Kidney epithelial cell (primary cell): ENCODE data around the gene LGSN. TPM values are rescaled to one million over a fixed set of nuclear protein-coding genes. Genes with fewer than 3 reads are reported as not detected.
"Not testable (repeated sequence)": the region's sequence is repeated elsewhere in the genome, so short reads cannot be mapped to it uniquely, and the experiment has no call there.

Experiments used
- DNase-seq: peaks from one replicate; pipeline ENCODE4 v3.0.0-alpha.2; 2010; ENCODE audit warnings: low read depth
- H3K27me3 ChIP-seq: 2 replicates; pipeline ENCODE4 v1.6.0; 2011; ENCODE audit warnings: low read length; ENCODE audit not compliant: control insufficient read depth, insufficient read depth
- H3K36me3 ChIP-seq: 2 replicates; pipeline ENCODE4 v1.5.1; 2011; ENCODE audit warnings: low read length; ENCODE audit not compliant: control insufficient read depth, insufficient read depth
- H3K4me3 ChIP-seq: 2 replicates; pipeline ENCODE4 v1.5.1; 2011; ENCODE audit warnings: low read depth, mild to moderate bottlenecking, control low read depth, low read length
- total RNA-seq: library from RNA; depleted of rRNA; stranded (reverse); fragments of >200 nt; gene quantifications from 2 replicates; pipeline ENCODE4 v1.2.3, GENCODE V29; 2015
- TF ChIP-seq, protein P1 (sequence below): IDR thresholded peaks from 2 replicates; pipeline ENCODE4 v1.5.1; 2011; ENCODE audit warnings: mild to moderate bottlenecking, moderate library complexity, low read length, control low read depth, inconsistent platforms; ENCODE audit not compliant: insufficient read depth, poor library complexity, severe bottlenecking

Gene LGSN
- total RNA-seq, 1 donor from 2014 or later, result not detected

DNA sequence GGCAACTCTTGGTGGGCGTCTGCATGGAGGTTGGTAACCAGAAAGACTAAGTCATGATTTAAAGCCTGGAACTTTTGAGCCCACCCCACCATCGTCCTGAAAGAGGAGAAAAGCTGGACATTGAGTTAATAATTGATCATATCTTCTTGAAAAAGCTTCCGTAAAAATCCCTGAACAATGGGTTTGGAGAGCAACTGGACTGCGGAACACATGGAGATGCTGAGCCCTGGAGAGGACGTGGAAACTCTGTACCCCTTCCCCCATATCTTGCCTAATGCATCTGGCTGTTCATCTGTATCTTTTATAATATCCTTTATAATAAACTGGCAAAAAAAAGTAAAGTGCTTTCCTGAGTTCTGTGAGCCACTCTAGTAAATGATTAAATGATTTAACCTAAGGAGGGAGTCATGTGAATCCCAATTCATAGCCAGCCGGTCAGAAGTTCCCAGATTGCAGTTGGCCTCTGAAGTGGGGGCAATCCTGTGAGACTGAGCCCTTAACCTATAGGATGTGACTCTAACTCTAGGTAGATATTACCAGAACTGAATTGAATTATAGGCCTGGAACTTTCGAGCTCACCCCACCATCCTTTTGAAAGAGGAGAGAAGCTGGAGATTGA, 26.5 kb upstream of the LGSN start:
- no peak overlapping the region for H3K4me3 ChIP-seq
- no peaks in the 10 kb centered on the region for H3K36me3 ChIP-seq
- DNase-seq, result no peak
- no peaks in the 10 kb centered on the region for H3K27me3 ChIP-seq
- TF ChIP-seq, protein P1, sequence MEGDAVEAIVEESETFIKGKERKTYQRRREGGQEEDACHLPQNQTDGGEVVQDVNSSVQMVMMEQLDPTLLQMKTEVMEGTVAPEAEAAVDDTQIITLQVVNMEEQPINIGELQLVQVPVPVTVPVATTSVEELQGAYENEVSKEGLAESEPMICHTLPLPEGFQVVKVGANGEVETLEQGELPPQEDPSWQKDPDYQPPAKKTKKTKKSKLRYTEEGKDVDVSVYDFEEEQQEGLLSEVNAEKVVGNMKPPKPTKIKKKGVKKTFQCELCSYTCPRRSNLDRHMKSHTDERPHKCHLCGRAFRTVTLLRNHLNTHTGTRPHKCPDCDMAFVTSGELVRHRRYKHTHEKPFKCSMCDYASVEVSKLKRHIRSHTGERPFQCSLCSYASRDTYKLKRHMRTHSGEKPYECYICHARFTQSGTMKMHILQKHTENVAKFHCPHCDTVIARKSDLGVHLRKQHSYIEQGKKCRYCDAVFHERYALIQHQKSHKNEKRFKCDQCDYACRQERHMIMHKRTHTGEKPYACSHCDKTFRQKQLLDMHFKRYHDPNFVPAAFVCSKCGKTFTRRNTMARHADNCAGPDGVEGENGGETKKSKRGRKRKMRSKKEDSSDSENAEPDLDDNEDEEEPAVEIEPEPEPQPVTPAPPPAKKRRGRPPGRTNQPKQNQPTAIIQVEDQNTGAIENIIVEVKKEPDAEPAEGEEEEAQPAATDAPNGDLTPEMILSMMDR, result no peak

GRCh38 chr6:63340351-63340750, 20.6 kb upstream of the LGSN start:
- Histone ChIP-seq H3K4me3 (no peak overlapping the region), H3K36me3 (no peaks in the 10 kb centered on the region), H3K27me3 (no peaks in the 10 kb centered on the region)
- no peak for DNase-seq
- TF ChIP-seq, protein P1, result no peak

DNA sequence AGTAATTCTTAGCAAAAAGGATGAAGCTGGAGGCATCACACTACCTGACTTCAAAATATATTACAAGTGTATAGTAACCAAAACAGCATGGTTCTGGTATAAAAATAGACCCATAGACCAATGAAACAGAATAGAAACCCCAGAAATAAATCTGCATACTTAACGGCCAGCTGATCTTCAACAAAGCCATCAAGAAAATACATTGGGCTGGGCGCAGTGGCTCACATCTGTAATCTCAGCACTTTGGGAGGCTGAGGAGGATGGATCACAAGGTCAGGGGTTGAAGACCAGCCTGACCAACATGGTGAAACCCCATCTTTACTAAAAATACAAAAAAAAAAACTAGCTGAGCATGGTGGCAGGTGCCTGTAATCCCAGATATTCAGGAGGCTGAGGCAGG, 14.9 kb upstream of the LGSN start:
- DNase-seq, H3K27me3 ChIP-seq, H3K4me3 ChIP-seq, H3K36me3 ChIP-seq: not testable (repeated sequence)

- Histone ChIP-seq H3K4me3 (no peak overlapping the region), H3K27me3 (no peaks in the 10 kb centered on the region), H3K36me3 (no peaks in the 10 kb centered on the region)
- DNase-seq, result no peak
- TF ChIP-seq, protein P1, result no peak
Measured at GRCh38 chr6:63333440-63333839, 13.7 kb upstream of the LGSN start.

GRCh38 chr6:63326630-63327029, 6.8 kb upstream of the LGSN start:
- not testable (repeated sequence) for H3K36me3 ChIP-seq, DNase-seq, H3K27me3 ChIP-seq, H3K4me3 ChIP-seq

DNA sequence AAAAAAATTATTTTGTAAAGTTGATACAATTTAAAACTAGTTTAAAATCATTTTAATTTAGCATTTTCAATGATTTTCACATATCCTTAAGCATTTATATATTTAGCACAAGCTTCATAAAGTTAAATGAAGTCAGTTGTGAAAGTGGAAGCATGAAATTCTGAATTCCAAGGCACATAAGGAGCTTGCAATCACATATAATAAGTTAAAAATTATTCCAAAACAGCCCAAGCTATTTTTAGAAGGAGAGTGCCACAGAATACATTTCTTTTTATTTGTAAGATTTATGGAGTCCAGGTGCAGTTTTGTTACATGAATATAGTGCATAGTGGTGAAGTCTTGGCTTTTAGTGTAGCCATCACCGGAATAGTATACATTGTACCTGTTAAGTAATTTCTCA, 3.2 kb upstream of the LGSN start:
- H3K4me3 ChIP-seq, result no peak overlapping the region
- no peak for DNase-seq
- H3K36me3 ChIP-seq, result no peaks in the 10 kb centered on the region
- H3K27me3 ChIP-seq, result no peaks in the 10 kb centered on the region
- TF ChIP-seq, protein P1, result no peak

GRCh38 chr6:63321821-63322220, 2.0 kb upstream of the LGSN start:
- no peak overlapping the region for H3K4me3 ChIP-seq
- no peak for DNase-seq
- TF ChIP-seq, protein P1, result no peak
- no peaks in the 10 kb centered on the region for H3K27me3 ChIP-seq
- H3K36me3 ChIP-seq, result no peaks in the 10 kb centered on the region
